T47D (cell line): ENCODE results near the gene MIPEP.
"Not testable (repeated sequence)": the region's sequence is repeated elsewhere in the genome, so short reads cannot be mapped to it uniquely, and the experiment has no call there.

Source experiments
- DNase-seq, 2 experiments: peaks; one replicate each; pipeline versions ENCODE4 v3.0.0 to v3.0.0-alpha.2; 2011 to 2012; ENCODE audit warnings: low read depth in 1 of 2, low spot score in 1 of 2
- JUND ChIP-seq: IDR thresholded peaks from 2 replicates; pipeline ENCODE4 v1.6.1; 2012; ENCODE audit warnings: low read depth
- in situ Hi-C: cut with HindIII; loops from 2 replicates; pipeline ENCODE4 v1.10.0; 2016; ENCODE audit warnings: low sequenced_read_pairs, low pct_unique_long_range_greater_than_20kb

MIPEP gene

GRCh38 chr13:23767838-23768237, 121.4 kb downstream of the MIPEP start:
- TF ChIP-seq JUND = no peak
- in situ Hi-C loops = no loop called here
- no peak for DNase-seq

GRCh38 chr13:23766939-23767338, 122.3 kb downstream of the MIPEP start:
- in situ Hi-C loops = no loop called here

GRCh38 chr13:23766283-23766682, 122.9 kb downstream of the MIPEP start:
- DNase-seq = no peak
- in situ Hi-C loops = no loop called here

More at GRCh38 chr13:23766939-23767338, 122.3 kb downstream of the MIPEP start:
- DNase-seq = no peak
- no peak for TF ChIP-seq JUND

GRCh38 chr13:23765531-23765930, 123.7 kb downstream of the MIPEP start:
- DNase-seq = no peak
- TF ChIP-seq JUND = no peak
- in situ Hi-C loops = no loop called here

More at GRCh38 chr13:23766283-23766682, 122.9 kb downstream of the MIPEP start:
- TF ChIP-seq JUND = no peak

DNA sequence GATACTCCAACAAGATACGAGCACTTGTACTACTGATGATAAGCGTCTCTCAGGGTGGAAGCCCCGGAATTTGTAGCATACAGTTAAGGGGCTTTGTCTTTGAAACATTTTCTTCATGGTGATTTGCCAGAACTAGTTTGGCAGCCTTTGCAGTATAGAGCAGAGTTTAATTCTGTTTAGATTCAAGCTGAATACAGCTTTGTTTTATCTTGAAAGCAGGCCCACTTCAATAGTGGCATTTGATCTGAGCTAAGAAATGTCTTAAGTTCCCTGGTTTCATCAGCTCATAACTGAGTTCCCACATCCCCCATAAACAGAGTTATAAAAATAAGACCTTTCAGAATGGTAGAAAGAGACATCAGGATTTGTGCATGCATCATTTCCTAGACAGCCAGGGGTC, 125.9 kb downstream of the MIPEP start:
- no peak for DNase-seq
- in situ Hi-C loops = no loop called here
- no peak for TF ChIP-seq JUND

DNA sequence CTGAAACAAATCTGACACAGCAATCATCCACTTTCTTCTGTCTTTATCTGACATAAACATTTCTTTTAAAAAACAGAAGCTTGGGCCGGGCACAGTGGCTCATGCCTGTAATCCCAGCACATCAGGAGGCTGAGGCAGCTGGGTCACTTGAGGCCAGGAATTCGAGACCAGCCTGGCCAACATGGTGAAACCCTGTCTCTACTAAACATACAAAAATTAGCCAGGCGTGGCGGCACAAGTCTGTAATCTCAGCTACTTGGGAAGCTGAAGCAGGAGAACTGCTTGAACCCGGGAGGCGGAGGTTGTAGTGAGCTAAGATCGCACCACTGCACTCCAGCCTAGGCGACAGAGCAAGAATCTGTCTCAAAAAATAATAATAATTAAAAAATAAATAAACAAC, 127.4 kb downstream of the MIPEP start:
- in situ Hi-C loops, DNase-seq: not testable (repeated sequence)

DNA sequence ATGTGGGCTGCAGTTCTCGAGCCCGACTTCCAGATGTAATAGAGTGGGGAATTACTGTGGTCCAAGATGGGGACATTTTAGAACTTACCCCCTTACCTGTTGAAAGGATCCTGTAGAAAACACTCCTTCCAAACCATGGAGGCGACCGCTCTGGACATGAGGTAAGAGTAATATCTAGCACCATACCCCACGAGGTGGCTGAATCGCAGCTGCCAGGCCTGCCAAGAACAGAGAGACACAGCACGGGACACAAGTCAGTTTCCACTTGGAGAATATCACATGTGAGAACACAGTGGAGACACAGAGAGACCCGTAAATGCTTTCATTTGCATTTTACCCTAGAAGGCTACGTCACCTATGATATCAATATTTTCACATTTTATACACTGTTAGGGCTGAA, 129.2 kb downstream of the MIPEP start:
- in situ Hi-C loops = no loop called here
- TF ChIP-seq JUND = no peak
- DNase-seq = no peak

- TF ChIP-seq JUND = no peak
- DNase-seq = no peak
- in situ Hi-C loops = no loop called here
Observed at GRCh38 chr13:23758798-23759527, 130.2 kb downstream of the MIPEP start.

DNA sequence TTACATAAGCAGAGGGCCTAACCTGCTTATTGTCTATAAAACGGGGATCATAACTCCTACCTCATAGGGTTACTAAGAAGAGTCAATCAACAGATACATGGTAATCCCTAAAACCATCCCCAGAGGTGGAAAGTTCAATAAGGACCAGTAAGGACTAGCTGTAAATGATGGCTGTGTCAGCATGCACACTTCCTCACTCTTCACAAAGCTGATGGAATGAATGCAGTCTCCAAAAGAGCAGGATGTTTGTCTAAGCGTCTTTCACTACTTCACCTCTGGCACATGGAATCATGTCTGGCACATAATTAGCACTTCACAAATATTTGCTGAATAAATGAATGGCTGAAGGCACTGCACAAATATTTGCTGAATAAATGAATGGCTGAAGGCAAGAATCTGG, 134.2 kb downstream of the MIPEP start:
- in situ Hi-C loops = no loop called here
- no peak for TF ChIP-seq JUND
- DNase-seq = peak in 1 of 2 experiments; percentile 32

GRCh38 chr13:23754506-23754905, 134.7 kb downstream of the MIPEP start:
- TF ChIP-seq JUND = no peak
- DNase-seq = no peak
- in situ Hi-C loops = no loop called here

GRCh38 chr13:23753458-23753857, 135.7 kb downstream of the MIPEP start:
- no peak for TF ChIP-seq JUND
- in situ Hi-C loops = no loop called here
- DNase-seq = peak in 1 of 2 experiments; percentile 54

- DNase-seq = no peak
- in situ Hi-C loops = no loop called here
Observed at GRCh38 chr13:23752111-23753001, 136.8 kb downstream of the MIPEP start.

DNA sequence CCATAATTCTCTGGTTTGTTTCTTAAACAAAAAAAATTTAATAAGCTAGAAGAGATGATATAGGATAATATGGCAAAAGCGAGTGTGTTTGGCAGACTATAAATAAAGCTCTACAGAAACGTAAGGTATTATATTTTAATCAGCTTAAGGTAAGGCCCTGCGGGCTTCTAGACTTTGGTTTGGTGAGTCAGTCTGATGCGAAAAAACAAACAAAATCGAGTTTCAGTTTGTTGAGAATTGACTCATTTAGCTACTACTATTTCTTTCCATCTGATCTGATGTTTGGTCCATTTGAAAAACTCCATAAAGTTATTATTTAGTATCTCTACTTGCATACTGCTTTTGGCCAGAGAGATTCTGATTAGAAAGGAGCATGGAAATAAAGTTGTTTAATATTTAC, 138.0 kb downstream of the MIPEP start:
- in situ Hi-C loops = no loop called here
- no peak for TF ChIP-seq JUND

More at GRCh38 chr13:23752111-23753001, 136.8 kb downstream of the MIPEP start:
- TF ChIP-seq JUND = no peak

More for the DNA sequence above, 138.0 kb downstream of the MIPEP start:
- DNase-seq = no peak
